IPS-20b (cell line): ENCODE data around the gene SPIN1.

Source experiments
- H3K27ac ChIP-seq: one replicate; pipeline ENCODE4 v1.5.1; 2013; ENCODE audit warnings: low read length
- H3K27me3 ChIP-seq: 2 replicates; pipeline ENCODE4 v1.6.1; 2013; ENCODE audit warnings: mild to moderate bottlenecking, low read length, inconsistent platforms; ENCODE audit not compliant: insufficient read depth
- H3K36me3 ChIP-seq: 2 replicates; pipeline ENCODE4 v1.6.1; 2013; ENCODE audit warnings: low read depth, mild to moderate bottlenecking, inconsistent platforms, low read length, moderate library complexity; ENCODE audit not compliant: insufficient read depth
- H3K4me1 ChIP-seq: 2 replicates; pipeline ENCODE4 v1.6.1; 2013; ENCODE audit warnings: mild to moderate bottlenecking, control low read depth, inconsistent platforms, low read length, moderate library complexity; ENCODE audit not compliant: insufficient read depth
- H3K4me3 ChIP-seq: 2 replicates; pipeline ENCODE4 v1.5.1; 2013; ENCODE audit warnings: mild to moderate bottlenecking, low read length, inconsistent platforms
- H3K9ac ChIP-seq: 2 replicates; pipeline ENCODE4 v1.6.1; 2013; ENCODE audit warnings: low read depth, mild to moderate bottlenecking, inconsistent platforms, low read length, moderate library complexity
- H3K9me3 ChIP-seq: 2 replicates; pipeline ENCODE4 v1.6.1; 2013; ENCODE audit warnings: mild to moderate bottlenecking, low read depth, low read length, inconsistent platforms; ENCODE audit not compliant: insufficient read depth

SPIN1 gene

GRCh38 chr9:88502552-88503034, 114.3 kb downstream of the SPIN1 start:
- H3K4me1 ChIP-seq = peaks cover 3% of the 10 kb centered on the region; the same call in 1 of the 2 replicates
- H3K36me3 ChIP-seq = no peaks in the 10 kb centered on the region
- H3K9ac ChIP-seq = no peak overlapping the region
- H3K27ac ChIP-seq = no peak overlapping the region
- no peaks in the 10 kb centered on the region for H3K9me3 ChIP-seq
- H3K4me3 ChIP-seq = no peak overlapping the region
- H3K27me3 ChIP-seq = no peaks in the 10 kb centered on the region

GRCh38 chr9:88503081-88503844, 115.0 kb downstream of the SPIN1 start:
- H3K9me3 ChIP-seq = no peaks in the 10 kb centered on the region
- no peaks in the 10 kb centered on the region for H3K36me3 ChIP-seq
- H3K27ac ChIP-seq = no peak overlapping the region
- H3K9ac ChIP-seq = no peak overlapping the region
- no peaks in the 10 kb centered on the region for H3K27me3 ChIP-seq
- peaks cover 3% of the 10 kb centered on the region; the same call in 1 of the 2 replicates for H3K4me1 ChIP-seq
- no peak overlapping the region for H3K4me3 ChIP-seq

GRCh38 chr9:88503845-88504764, 115.9 kb downstream of the SPIN1 start:
- H3K9ac ChIP-seq = no peak overlapping the region
- no peak overlapping the region for H3K27ac ChIP-seq
- no peaks in the 10 kb centered on the region for H3K27me3 ChIP-seq
- peaks cover 8% of the 10 kb centered on the region; the same call in 1 of the 2 replicates for H3K9me3 ChIP-seq
- no peak overlapping the region for H3K4me3 ChIP-seq
- H3K4me1 ChIP-seq = peaks cover 3% of the 10 kb centered on the region; the same call in 1 of the 2 replicates
- no peaks in the 10 kb centered on the region for H3K36me3 ChIP-seq

GRCh38 chr9:88508326-88508725, 120.1 kb downstream of the SPIN1 start:
- peaks cover 8% of the 10 kb centered on the region; the same call in 1 of the 2 replicates for H3K9me3 ChIP-seq
- no peak overlapping the region for H3K27ac ChIP-seq
- no peak overlapping the region for H3K4me3 ChIP-seq
- no peaks in the 10 kb centered on the region for H3K4me1 ChIP-seq
- no peak overlapping the region for H3K9ac ChIP-seq
- no peaks in the 10 kb centered on the region for H3K27me3 ChIP-seq
- H3K36me3 ChIP-seq = no peaks in the 10 kb centered on the region

- Histone ChIP-seq H3K27ac (no peak overlapping the region), H3K4me3 (no peak overlapping the region), H3K4me1 (no peaks in the 10 kb centered on the region), H3K9ac (no peak overlapping the region), H3K9me3 (peaks cover 8% of the 10 kb centered on the region; the same call in 1 of the 2 replicates), H3K36me3 (no peaks in the 10 kb centered on the region), H3K27me3 (no peaks in the 10 kb centered on the region)
Measured at GRCh38 chr9:88511906-88512305, 123.7 kb downstream of the SPIN1 start.

- Histone ChIP-seq H3K9me3 (no peaks in the 10 kb centered on the region; the same call in 1 of the 2 replicates), H3K9ac (no peak overlapping the region), H3K4me1 (no peaks in the 10 kb centered on the region; the same call in 1 of the 2 replicates), H3K27ac (no peak overlapping the region), H3K4me3 (no peak overlapping the region), H3K36me3 (no peaks in the 10 kb centered on the region), H3K27me3 (no peaks in the 10 kb centered on the region)
Measured at GRCh38 chr9:88514247-88514646, 126.0 kb downstream of the SPIN1 start.

- Histone ChIP-seq H3K9me3 (no peaks in the 10 kb centered on the region), H3K4me1 (peaks cover 13% of the 10 kb centered on the region), H3K36me3 (no peaks in the 10 kb centered on the region), H3K4me3 (no peak overlapping the region), H3K27me3 (no peaks in the 10 kb centered on the region), H3K9ac (no peak overlapping the region), H3K27ac (peak overlapping the region; percentile 2)
Measured at GRCh38 chr9:88521308-88521707, 133.1 kb downstream of the SPIN1 start.

GRCh38 chr9:88522360-88522759, 134.1 kb downstream of the SPIN1 start:
- Histone ChIP-seq H3K4me1 (peaks cover 13% of the 10 kb centered on the region), H3K27me3 (no peaks in the 10 kb centered on the region), H3K9ac (no peak overlapping the region), H3K4me3 (no peak overlapping the region), H3K27ac (no peak overlapping the region), H3K9me3 (no peaks in the 10 kb centered on the region), H3K36me3 (no peaks in the 10 kb centered on the region)

GRCh38 chr9:88523056-88523455, 134.8 kb downstream of the SPIN1 start:
- H3K4me3 ChIP-seq = no peak overlapping the region
- no peaks in the 10 kb centered on the region for H3K27me3 ChIP-seq
- H3K36me3 ChIP-seq = no peaks in the 10 kb centered on the region
- H3K4me1 ChIP-seq = peaks cover 13% of the 10 kb centered on the region
- H3K27ac ChIP-seq = no peak overlapping the region
- no peaks in the 10 kb centered on the region for H3K9me3 ChIP-seq
- H3K9ac ChIP-seq = no peak overlapping the region

- Histone ChIP-seq H3K27me3 (peaks cover 5% of the 10 kb centered on the region), H3K9me3 (no peaks in the 10 kb centered on the region), H3K4me3 (no peak overlapping the region), H3K27ac (no peak overlapping the region), H3K36me3 (no peaks in the 10 kb centered on the region), H3K9ac (no peak overlapping the region), H3K4me1 (peaks cover 13% of the 10 kb centered on the region)
Measured at GRCh38 chr9:88524911-88525310, 136.7 kb downstream of the SPIN1 start.

GRCh38 chr9:88527618-88528017, 139.4 kb downstream of the SPIN1 start:
- H3K27me3 ChIP-seq = peaks cover 14% of the 10 kb centered on the region

More at GRCh38 chr9:88527618-88528017, 139.4 kb downstream of the SPIN1 start:
- Histone ChIP-seq H3K27ac (no peak overlapping the region), H3K9me3 (no peaks in the 10 kb centered on the region), H3K4me1 (peaks cover 11% of the 10 kb centered on the region), H3K36me3 (no peaks in the 10 kb centered on the region), H3K9ac (no peak overlapping the region), H3K4me3 (no peak overlapping the region)
